Panc1 (cell line): ENCODE data around the gene RAI14.

Source experiments
- CTCF ChIP-seq: fragments of 450-650 bp; IDR thresholded peaks from 2 replicates; pipeline ENCODE4 v1.5.1; 2017; ENCODE audit warnings: mild to moderate bottlenecking
- POLR2AphosphoS5 ChIP-seq: IDR thresholded peaks from 2 replicates; pipeline ENCODE4 v1.6.1; 2012; ENCODE audit warnings: mild to moderate bottlenecking, low read depth, low read length, moderate library complexity
- REST ChIP-seq, 2 experiments: IDR thresholded peaks; 2 replicates each; pipeline ENCODE4 v1.6.1; 2011 to 2012; ENCODE audit warnings: low read depth in 2 of 2, control low read depth in 1 of 2, low read length in 1 of 2, mild to moderate bottlenecking in 1 of 2, moderate library complexity in 1 of 2; ENCODE audit not compliant: insufficient read depth in 1 of 2

GRCh38 chr5:34715711-34716110 is 59.6 kb downstream of the RAI14 start:
- no peak for TF ChIP-seq POLR2AphosphoS5
- no peak for TF ChIP-seq CTCF
- no peak for TF ChIP-seq REST (IDR thresholded peaks at IDR 0.05; ENCODE audit: insufficient read depth in 1 of 2, low read depth in 2 of 2, low read length in 1 of 2)
